ENCODE measurements around the gene SGPL1. TPM values are rescaled to one million over a fixed set of nuclear protein-coding genes. Genes with fewer than 3 reads are reported as not detected.

The SGPL1 gene
- total RNA-seq, 4 donors from 2014 or later = 12.9 to 31.0 (median 21.3) TPM

GRCh38 chr10:70843776-70844489, 28.2 kb downstream of the SGPL1 start:
- Histone ChIP-seq H3K9me3 (no peaks in the 10 kb centered on the region), H3K4me1 (peaks cover 7 to 26% (median 11%) of the 10 kb centered on the region in 4 donors), H3K36me3 (peaks cover 0 to 25% (median 11%) of the 10 kb centered on the region in 4 donors), H3K4me3 (no peak overlapping the region), H3K27ac (replicated peaks in 1 of 4) (no peak overlapping the region), H3K27me3 (no peaks in the 10 kb centered on the region)
- DNase-seq (ENCODE audit: extremely low spot score) = no peak
- WGBS = 92% methylated on average over 2 of the region's 2 CpGs
- intact Hi-C loops (cut with DNase I) = no loop called here
- TF ChIP-seq EP300 (IDR thresholded peaks at IDR 0.05) (no peak), POLR2A (IDR thresholded peaks at IDR 0.05; ENCODE audit: low read depth) (no peak), CTCF (IDR thresholded peaks at IDR 0.05) (no peak), POLR2AphosphoS5 (IDR thresholded peaks at IDR 0.05) (no peak)

GRCh38 chr10:70845256-70845655, 29.5 kb downstream of the SGPL1 start:
- H3K4me3 ChIP-seq = no peak overlapping the region
- no peak for TF ChIP-seq CTCF (IDR thresholded peaks at IDR 0.05)
- no peak for TF ChIP-seq POLR2AphosphoS5 (IDR thresholded peaks at IDR 0.05)
- TF ChIP-seq POLR2A (IDR thresholded peaks at IDR 0.05; ENCODE audit: low read depth) = no peak
- no peak for TF ChIP-seq EP300 (IDR thresholded peaks at IDR 0.05)
- no peak overlapping the region for H3K27ac ChIP-seq (replicated peaks in 1 of 4)
- 91% methylated on average over 2 of the region's 2 CpGs for WGBS
- no peaks in the 10 kb centered on the region for H3K9me3 ChIP-seq
- H3K27me3 ChIP-seq = no peaks in the 10 kb centered on the region
- peaks cover 0 to 28% (median 11%) of the 10 kb centered on the region in 4 donors for H3K36me3 ChIP-seq
- no peak for DNase-seq (ENCODE audit: extremely low spot score)
- intact Hi-C loops (cut with DNase I) = no loop called here
- peaks cover 7 to 31% (median 19%) of the 10 kb centered on the region in 4 donors for H3K4me1 ChIP-seq

GRCh38 chr10:70845816-70846215, 30.1 kb downstream of the SGPL1 start:
- Histone ChIP-seq H3K27me3 (no peaks in the 10 kb centered on the region), H3K4me1 (peaks cover 7 to 31% (median 19%) of the 10 kb centered on the region in 4 donors), H3K27ac (replicated peaks in 1 of 4) (no peak overlapping the region), H3K4me3 (no peak overlapping the region), H3K36me3 (peaks cover 0 to 28% (median 11%) of the 10 kb centered on the region in 4 donors), H3K9me3 (no peaks in the 10 kb centered on the region)
- TF ChIP-seq POLR2A (IDR thresholded peaks at IDR 0.05; ENCODE audit: low read depth) = no peak
- no peak for TF ChIP-seq CTCF (IDR thresholded peaks at IDR 0.05)
- no peak for TF ChIP-seq EP300 (IDR thresholded peaks at IDR 0.05)
- no peak for TF ChIP-seq POLR2AphosphoS5 (IDR thresholded peaks at IDR 0.05)
- no peak for DNase-seq (ENCODE audit: extremely low spot score)
- intact Hi-C loops (cut with DNase I) = no loop called here
- 97% methylated on average over 1 of the region's 1 CpG for WGBS

- Histone ChIP-seq H3K4me1 (peaks cover 8 to 31% (median 19%) of the 10 kb centered on the region in 4 donors), H3K27ac (replicated peaks in 1 of 4) (no peak overlapping the region), H3K36me3 (peaks cover 6 to 35% (median 17%) of the 10 kb centered on the region in 4 donors), H3K4me3 (no peak overlapping the region), H3K9me3 (no peaks in the 10 kb centered on the region), H3K27me3 (no peaks in the 10 kb centered on the region)
- DNase-seq (ENCODE audit: extremely low spot score) = no peak
- TF ChIP-seq POLR2AphosphoS5 (IDR thresholded peaks at IDR 0.05) (no peak), CTCF (IDR thresholded peaks at IDR 0.05) (no peak), POLR2A (IDR thresholded peaks at IDR 0.05; ENCODE audit: low read depth) (no peak), EP300 (IDR thresholded peaks at IDR 0.05) (no peak)
- 97% methylated on average over 2 of the region's 2 CpGs for WGBS
- intact Hi-C loops (cut with DNase I) = no loop called here
Measured at GRCh38 chr10:70846795-70847194, 31.0 kb downstream of the SGPL1 start.

All from esophagus muscularis mucosa (tissue), 4 donors.